ENCODE data around the gene LCE2C.
A peak's percentile ranks its signal among the peaks of the same experiment; 100 is the strongest.
"Not testable (repeated sequence)": the region's sequence is repeated elsewhere in the genome, so short reads cannot be mapped to it uniquely, and the experiment has no call there.

Gene LCE2C, protein sequence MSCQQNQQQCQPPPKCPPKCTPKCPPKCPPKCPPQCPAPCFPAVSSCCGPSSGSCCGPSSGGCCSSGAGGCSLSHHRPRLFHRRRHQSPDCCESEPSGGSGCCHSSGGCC

DNA sequence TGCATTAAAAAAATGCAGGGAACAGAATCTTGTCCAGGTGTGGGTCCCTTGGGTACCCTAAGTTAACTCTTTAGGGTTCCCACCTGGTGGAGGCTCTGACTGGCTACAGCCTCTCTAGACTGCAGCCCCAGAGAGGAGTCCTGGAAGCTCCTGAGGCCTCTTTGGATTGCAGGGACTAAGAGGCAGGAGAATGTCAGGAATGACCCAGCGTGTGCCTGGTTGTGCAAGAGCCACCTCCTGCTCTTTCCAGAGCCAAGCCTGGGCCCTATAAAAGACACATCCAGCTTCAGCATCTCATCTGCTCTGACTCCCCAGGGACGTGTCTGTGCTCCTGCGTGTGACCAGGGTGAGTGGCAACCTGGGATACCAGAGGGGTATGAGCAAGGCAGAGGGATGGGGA is at the start of gene LCE2C:
TSS of gene LCE2C (plus strand) at position 297 of the 400 bp plus-strand sequence. CDS start 737 bp downstream, outside the sequence.
- DNase-seq: not testable (repeated sequence)

DNA sequence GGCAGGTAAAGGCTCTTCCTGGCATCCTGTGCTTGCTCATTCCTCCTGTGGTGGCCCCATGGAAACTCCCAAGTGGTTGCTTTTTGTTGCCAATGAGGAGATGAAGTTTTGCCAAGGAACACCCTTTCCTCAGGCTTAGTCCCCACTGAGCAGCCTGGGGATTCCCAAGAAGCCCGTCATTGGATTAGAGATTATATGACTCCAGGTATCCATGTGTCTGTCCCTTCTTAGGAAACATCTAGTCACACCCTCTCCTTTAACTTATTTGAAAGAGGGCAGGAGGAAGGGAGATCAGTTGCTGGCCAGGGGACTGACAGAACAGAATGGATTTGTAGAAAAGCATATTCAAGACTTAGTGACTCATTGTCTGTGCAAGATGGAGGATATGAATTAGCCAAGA is 48.3 kb upstream of the LCE2C start:
- no peak for DNase-seq

DNA sequence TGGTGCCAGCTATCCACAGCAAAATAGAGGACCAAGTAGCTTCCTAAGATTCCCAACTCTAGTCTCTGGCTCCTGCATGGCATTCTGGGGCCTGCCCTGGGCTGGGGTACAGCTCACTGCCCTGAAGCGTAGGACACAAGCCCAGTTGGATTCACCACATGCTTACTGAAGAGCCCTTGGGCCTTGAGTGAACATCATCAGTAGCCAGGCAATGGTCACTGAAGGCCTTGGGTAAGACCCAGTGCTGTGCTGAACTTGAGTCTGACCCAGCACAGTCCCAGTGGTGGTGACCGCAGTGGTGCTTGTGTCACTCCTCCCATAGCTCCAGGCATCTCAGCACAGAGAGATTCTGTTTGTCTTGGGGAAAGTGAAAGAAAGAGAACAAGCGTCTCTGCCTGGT is 44.5 kb upstream of the LCE2C start:
- DNase-seq: no peak

DNA sequence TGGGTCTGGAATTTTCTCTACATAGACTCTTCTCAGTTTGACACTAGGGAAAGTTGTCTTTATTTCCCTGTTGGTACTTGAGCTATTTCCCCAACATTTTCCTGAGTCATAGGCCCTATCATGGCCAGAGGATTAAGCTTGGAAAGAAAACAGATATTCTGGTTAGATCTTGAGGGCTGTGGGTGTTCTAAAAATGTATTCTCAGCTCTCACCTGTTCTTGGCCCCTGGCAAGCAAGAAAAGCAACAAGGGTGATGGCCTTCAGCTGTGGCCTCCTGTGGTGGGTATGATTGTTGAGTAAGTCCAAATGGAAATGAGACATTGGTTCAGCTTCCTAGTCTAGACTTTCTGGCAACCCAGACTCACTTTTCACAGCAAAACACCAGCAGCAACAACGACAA is 34.7 kb upstream of the LCE2C start:
- no peak for DNase-seq

DNA sequence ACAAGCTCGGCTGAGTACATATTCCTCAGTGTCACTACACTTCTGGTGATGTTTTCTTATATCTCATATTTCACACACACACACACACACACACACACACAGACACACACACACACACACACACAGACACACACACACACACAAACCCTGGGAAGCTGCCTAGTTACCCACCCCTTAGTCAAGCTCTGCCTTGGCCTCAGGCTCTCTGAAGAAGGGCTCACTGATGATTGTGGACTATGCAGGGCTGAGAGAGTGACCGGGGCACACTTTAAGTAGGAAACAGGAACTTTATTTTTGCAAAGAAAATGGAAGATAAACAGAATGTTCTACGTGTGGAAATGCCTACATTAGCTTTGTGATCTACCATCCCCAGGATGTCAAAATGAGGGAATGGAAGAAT is 31.1 kb upstream of the LCE2C start:
- no peak for DNase-seq

DNA sequence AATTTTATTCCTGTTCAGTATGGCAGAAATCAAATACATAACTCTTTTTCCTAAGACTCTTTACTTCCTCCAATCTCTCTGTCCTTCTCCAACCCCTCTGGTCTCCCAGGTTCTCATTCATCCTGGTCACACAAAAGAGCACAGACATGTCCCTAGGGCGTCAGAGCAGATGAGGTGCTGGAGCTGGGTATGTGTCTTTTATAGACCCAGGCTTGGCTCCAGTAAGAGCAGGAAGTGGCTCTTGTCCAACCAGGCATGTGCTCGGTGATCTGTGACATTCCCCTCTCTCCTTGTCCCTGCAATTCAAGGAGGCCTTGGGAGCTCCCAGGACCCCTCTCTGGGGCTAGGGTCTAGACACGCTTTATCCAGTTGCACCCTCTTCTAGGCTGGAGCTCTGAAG is 29.9 kb upstream of the LCE2C start:
- no peak for DNase-seq

DNA sequence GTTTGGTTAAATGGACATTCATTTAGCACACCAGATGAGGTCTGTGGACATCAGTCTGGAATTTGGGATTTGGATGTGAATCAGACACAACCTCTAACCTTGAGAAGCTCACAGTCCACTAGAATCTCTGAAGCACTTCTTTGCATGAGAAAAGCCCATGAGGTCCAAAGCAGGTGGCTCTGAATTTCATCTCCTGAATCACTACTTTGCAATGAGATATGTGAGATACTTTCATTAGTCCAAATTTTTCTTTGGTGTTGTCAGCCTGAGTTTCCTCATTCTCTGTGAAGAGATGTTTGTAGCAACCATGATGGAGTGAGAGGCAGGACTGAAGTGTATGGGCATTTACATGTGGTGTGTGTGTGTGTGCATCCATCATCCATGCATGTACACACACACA is 28.4 kb upstream of the LCE2C start:
- DNase-seq: no peak

DNA sequence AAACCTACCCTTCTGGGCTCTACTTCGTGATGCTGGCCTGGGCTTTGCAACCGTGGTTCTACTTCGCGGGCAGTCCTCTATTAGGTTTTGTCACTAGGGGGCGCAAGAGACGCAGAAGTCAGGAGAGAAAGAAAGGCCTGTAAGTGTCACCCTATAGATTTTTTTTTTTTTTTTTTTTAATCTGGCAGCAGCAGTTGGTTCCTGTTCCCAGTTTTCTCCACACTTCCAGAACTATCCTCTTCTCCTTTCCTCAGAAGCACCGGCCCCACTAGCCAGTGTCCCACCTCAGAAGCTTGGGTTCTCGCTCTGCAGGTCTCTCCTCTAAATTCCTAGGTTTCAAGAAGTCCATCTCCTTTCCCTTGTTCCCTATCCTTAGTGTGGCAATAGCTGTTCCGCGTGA is 21.0 kb upstream of the LCE2C start:
- DNase-seq: peak; percentile 52

DNA sequence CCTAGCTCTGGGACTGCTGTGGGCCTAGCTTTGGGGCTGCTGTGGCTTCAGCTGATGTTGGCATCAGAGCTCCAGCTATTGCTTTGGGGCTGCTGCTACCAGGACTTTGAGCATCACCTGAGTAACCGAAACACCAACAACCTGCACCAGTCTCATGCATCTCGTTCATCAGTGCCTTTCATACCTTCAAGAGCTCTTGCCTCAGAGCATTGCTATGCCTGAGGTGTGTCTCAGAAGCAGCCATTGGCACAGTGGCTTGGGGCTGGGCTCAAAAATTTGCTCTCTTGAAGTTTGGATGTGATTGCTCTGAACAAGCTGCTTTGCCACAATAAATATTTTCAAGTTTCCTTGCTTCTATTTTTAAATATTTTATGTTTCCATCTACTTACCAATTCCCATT is 18.6 kb upstream of the LCE2C start:
- DNase-seq: no peak

DNA sequence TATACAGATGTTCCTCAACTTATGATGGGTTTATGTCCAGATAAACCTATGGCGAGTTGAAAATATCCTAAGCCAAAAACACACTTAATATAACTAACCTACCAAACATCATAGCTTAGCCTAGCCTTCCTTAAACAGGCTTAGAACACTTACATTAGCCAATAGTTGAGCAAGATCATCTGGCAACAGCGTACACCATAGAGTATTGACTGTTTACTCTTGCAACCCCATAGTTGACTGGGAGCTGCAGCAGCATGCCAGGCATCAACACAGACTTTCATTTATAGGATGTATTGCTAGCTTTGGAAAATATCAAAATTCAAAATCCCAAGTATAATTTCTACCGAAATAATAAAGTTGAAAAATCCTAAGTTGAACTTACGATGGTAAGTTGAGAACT is 17.4 kb upstream of the LCE2C start:
- DNase-seq: no peak

DNA sequence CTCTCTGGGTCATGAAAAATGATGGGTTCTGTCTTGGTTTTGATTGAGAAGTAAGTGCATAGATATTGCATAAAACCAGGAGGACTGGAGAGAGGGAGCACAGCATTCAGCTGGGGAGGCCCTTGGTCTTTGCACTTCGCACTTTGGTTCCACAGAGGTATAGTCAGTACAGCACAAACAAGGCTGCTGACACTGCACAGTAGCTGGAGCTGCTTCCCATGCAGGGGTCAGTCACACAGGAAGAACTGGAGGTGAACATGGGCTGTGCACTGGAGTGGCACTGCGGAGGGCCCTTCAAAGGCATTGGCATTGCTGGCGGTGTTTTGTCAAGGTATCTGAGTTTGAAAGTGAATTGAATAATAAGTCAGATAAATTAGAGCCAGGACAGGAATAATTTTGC is 16.4 kb upstream of the LCE2C start:
- DNase-seq: no peak

DNA sequence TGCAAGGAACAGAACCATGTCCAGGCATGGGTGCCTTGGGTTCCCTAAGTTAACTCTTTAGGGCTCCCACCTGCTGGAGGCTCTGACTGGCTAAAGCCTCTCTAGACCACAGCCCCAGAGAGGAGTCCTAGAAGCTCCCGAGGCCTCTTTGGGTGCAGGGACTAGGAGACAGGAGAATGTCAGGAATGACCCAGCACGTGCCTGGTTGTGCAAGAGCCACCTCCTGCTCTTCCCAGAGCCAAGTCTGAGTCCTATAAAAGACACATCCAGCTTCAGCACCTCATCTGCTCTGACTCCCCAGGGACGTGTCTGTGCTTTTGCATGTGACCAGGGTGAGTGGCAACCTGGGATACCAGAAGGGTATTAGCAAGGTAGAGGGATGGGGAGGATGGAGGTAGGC is 12.0 kb upstream of the LCE2C start, which contains the start of gene LCE2D:
TSS of gene LCE2D (plus strand) at position 283 of the 400 bp plus-strand sequence. CDS start 726 bp downstream, outside the sequence.
- DNase-seq: no peak

DNA sequence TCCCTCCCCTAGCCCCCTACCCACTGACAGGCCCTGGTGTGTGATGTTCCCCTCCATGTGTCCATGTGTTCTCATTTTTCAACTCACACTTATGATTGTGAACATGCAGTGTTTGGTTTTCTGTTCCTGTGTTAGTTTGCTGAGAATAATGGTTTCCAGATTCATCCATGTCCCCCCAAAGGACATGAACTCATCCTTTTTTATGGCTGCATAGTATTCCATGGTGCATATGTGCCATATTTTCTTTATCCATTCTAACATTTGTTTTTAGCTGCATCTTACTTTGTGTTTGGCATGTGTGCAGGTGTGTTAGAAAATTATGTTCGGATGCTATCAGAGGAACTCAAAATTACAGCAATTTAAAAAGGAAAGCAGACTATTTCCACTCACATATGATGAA is 8.9 kb upstream of the LCE2C start:
- DNase-seq: not testable (repeated sequence)

DNA sequence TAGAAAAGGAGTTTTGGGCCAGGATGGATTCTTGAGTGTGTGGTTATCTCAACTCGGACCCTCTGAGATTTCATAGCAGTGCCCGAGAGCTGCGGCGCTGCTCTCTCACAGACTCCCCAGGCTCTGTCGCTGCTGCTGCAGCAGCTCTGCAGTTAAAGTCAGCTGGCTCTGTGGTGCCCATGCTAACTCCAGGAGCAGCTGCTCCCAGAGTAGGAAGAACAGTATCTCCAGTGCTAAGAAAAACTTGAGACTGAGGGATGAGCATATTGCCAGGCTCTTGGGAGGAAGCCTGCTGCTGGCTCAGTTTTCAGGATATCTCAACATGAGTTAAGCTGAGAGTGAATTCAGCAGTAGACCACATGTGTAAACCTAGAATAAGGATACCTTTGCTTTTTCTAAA is 7.4 kb upstream of the LCE2C start:
- no peak for DNase-seq

DNA sequence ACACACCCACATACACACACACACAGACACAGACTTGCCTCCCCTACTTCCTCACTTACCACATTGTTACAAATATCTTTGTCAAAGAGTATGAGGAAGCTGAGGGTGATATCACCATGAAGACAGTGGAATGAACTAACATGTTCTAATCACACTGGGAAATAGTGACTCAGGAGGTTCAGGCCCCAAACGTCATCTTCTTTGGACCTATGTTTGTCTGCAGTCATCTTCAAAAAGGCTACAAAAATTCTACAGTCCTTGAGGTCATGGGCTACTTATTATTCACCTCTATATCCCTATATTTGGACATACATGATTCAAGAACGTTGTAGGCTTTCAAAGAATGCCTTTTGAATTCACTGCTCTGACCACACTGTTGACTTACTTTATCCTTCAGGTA is 2.1 kb upstream of the LCE2C start:
- no peak for DNase-seq

DNA sequence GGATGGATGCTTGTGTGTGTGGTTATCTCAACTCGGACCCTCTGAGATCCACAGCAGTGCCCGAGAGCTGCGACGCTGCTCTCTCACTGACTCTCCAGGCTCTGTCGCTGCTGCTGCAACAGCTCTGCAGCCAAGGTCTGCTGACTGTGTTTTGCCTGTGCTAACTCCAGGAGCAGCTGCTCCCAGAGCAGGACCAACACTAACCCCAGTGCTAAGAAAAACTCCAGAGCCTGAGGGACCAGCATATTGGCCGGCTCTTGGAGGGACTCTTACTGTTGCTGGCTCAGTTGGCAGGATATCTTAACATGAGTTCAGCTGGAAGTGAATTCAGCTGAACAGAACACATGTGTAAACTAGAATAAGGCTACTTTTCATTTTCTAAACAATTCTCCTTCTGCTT is 4.4 kb downstream of the LCE2C start:
- no peak for DNase-seq

DNA sequence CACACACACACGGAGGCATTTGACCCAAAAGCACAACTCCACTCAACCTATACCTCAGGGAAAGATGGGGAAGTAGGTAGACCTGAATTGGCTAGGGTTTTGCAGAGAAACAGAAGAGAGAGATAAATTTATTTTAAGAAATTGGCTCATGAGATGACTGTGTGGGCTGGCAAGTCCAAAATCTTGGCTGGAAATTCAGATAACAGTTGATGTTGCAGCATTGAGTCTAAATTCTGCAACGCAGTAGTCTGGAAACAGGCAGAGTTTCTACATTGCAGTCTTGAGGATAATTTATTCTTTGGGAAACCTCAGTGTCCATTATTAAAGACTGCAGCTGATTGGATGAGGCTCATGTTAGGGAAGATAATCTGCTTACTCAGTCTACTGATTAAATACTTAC is 6.5 kb downstream of the LCE2C start:
- no peak for DNase-seq

DNA sequence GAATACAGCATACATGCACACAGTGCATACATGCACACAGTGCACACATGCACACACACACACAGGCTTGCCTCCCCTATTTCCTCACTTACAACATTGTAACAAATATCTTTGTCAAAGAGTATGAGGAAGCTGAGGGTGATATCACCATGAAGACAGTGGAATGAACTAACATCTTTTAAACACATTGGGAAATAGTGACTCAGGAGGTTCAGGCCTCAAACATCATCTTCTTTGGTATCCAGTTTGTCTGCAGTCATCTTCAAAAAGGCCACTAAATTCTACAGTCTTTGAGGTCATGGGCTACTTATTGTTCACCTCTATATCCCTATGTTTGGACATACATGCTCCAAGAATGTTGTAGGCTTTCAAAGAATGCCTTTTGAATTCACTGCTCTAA is 8.8 kb downstream of the LCE2C start:
- DNase-seq: no peak

DNA sequence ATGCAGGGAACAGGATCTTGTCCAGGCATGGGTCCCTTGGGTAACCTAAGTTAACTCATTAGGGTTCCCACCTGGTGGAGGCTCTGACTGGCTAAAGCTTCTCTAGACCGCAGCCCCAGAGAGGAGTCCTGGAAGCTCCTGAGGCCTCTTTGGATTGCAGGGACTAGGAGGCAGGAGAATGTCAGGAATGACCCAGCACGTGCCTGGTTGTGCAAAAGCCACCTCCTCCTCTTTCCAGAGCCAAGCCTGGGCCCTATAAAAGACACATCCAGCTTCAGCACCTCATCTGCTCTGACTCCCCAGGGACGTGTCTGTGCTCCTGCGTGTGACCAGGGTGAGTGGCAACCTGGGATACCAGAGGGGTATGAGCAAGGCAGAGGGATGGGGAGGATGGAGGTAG is 10.7 kb downstream of the LCE2C start, which contains the start of gene LCE2B:
TSS of gene LCE2B (plus strand) at position 301 of the 400 bp plus-strand sequence. CDS start 721 bp downstream, outside the sequence.
- not testable (repeated sequence) for DNase-seq

DNA sequence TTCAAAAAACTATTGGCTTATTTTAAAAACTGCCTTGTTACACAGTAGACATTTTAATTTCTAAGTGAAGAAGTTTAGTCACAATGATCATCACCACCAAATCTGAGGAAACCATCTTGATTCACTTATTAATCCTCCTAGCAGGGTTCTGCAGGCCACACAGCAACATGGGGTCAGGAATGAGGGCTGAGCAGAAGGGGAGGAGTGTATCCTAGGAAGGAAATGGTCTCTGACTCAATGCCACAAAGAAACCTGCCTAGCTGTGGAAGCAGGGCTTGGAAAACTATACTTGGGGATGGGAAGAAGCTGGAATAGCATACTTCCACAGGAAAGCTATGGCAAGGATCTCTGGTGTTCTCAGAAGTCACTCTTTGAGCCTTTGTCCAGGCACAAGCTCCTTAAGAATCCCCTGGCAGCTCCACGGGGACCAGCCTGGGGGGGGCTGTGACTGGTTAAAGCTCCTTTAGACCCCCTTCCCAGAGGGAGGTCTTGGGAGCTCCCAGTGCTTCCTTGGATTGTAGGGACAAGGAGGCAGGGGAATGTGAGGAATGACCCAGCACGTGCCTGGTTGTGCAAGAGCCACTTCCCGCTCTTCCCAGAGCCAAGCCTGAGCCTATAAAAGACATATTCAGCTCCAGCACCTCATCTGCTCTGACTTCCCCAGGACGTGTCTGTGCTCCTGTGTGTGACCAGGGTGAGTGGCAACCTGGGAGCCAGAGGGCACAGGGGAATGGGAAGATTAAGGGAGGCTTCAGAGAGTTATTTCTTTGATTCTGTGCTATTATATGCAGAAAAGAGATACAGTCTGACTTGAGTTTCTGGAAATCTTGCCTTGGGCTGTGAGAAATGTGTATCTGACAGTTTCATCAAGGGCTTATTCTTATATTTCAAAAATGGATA is 22.9 kb downstream of the LCE2C start, which contains the start of gene LCE2A:
TSS of gene LCE2A (plus strand) at position 645 of the 900 bp plus-strand sequence. CDS start 557 bp downstream, outside the sequence.
- DNase-seq: no peak

DNA sequence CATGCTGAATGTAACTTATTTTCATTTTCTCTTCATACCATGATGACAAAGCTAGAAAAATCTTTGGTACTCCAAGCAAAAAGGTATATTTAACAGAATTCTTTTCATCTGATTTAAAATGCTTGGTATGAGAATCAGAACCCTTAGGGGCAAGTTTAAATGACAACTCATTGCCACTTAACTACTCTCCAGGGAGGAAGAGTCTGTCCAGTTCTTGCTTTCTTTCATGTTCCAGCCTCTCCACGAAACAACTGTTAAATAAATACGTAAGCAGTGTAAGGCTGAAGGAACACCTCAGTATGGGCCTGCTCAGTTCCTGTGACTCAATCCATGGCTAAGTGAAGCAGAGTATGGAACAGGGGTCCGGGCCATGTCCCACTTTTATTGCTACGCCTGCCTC is 24.7 kb downstream of the LCE2C start:
- DNase-seq: no peak

DNA sequence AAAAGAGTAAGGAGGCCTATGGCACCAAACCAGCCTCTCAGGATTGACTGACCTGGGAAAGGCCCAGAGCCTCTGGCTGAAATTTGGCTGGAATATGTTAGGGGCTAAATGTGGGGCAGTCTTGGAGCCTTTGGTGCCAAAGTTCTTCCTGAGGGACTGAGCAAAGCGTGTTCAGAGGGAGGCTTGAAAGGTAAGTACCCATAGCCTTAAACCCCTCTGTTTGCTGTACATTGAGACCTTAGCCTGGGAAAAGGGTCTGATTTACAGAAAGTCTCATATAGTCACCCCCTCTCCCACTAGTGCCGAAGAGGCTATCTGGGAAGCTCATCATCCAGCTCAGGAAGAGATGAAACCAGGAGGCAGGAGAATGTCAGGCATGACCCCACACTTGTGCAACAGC is 32.8 kb downstream of the LCE2C start, which contains the start of gene LCE4A:
TSS of gene LCE4A (plus strand) at position 301 of the 400 bp plus-strand sequence. CDS start 916 bp downstream, outside the sequence.
- DNase-seq: no peak

DNA sequence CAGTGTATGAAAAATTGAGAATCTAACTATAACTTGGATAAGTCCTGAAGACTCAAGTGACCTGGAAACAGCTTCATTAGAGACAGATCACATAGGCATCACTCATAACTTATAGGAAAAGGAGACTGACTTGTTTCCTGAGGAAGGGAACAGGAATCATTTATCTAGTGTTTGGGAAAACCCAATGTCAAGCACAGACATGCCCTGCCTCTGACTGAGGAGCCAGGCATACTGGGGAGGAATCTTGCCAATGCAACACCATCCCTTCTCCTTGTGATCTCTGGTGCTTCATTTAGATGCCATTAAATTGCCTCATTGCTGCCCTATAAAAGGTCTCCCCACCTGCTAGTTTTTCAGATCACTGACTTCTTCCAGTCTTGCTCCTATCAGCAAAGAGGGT is 43.2 kb downstream of the LCE2C start:
- no peak for DNase-seq

DNA sequence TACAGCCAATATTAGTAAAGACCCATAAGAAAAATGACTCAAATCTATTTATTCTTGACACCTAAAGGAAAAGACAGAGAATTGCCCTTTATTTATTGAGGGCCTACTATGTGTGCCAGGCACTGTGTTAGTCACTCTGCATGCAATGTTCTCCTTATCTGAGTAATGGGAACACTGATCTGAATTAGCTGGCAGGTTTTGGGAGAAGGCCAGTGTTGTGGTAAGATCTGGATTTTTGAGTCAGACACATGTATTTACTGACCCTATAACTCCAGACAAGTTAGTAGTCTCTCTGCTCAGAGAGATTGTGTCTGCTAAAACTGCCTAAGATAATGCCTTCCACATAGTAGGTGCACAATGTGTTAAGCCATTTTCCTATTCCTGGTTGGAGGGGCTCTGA is 50.2 kb downstream of the LCE2C start:
- DNase-seq: no peak

All from NCI-H2107 (cell line).